Panc1 (cell line): ENCODE data around the gene EEF1AKMT3. TPM values are rescaled to one million over a fixed set of nuclear protein-coding genes. Genes with fewer than 3 reads are reported as not detected.

Source experiments
- ATAC-seq: fragments of 200-7000 bp; cut with Tn5 transposase; 2 replicates; pipeline ENCODE4 v1.9.1; 2020; ENCODE audit warnings: mild to moderate bottlenecking, moderate library complexity
- BruUV-seq: library from RNA; stranded (reverse); fragments of 400-500 nt; replicated peaks from 2 replicates; lab custom pipeline; 2021; lab: Mats Ljungman, UMichigan
- CTCF ChIA-PET: fragments of 300-600 bp; sonication (Branson Sonifier 250); formaldehyde crosslinking; loops from one replicate; lab custom pipeline; 2022; ENCODE audit warnings: antibody characterized with exemption; lab: Charles Lee
- POLR2A ChIA-PET: fragments of 300-600 bp; sonication (Branson Sonifier 250); formaldehyde crosslinking; loops from one replicate; lab custom pipeline; 2022; ENCODE audit warnings: antibody characterized with exemption; lab: Charles Lee
- DNase-seq: peaks from one replicate; pipeline ENCODE4 v3.0.0-alpha.2; 2010; ENCODE audit warnings: low read depth, low spot score
- H3K27ac ChIP-seq: 2 replicates; pipeline ENCODE4 v1.5.1; 2011; ENCODE audit warnings: mild to moderate bottlenecking, low read length, inconsistent platforms
- H3K27me3 ChIP-seq: fragments of 200-500 bp; sonication (Bioruptor generic); 2 replicates; pipeline ENCODE4 v1.6.0; 2014; ENCODE audit warnings: low read length, inconsistent platforms; ENCODE audit not compliant: control insufficient read depth, insufficient read depth
- H3K36me3 ChIP-seq: fragments of 200-500 bp; sonication (Bioruptor generic); 2 replicates; pipeline ENCODE4 v1.5.1; 2014; ENCODE audit warnings: inconsistent platforms, mild to moderate bottlenecking, low read length, moderate library complexity; ENCODE audit not compliant: control insufficient read depth, insufficient read depth
- H3K4me1 ChIP-seq: 2 replicates; pipeline ENCODE4 v1.5.1; 2011; ENCODE audit warnings: inconsistent platforms, mild to moderate bottlenecking, low read length, moderate library complexity; ENCODE audit not compliant: control insufficient read depth, insufficient read depth
- H3K4me3 ChIP-seq, 2 experiments: 2 replicates each; pipeline ENCODE4 v1.5.1; 2011 to 2012; ENCODE audit warnings: low read depth in 2 of 2, low read length in 2 of 2, mild to moderate bottlenecking in 2 of 2, inconsistent platforms in 1 of 2, moderate library complexity in 1 of 2
- H3K9me3 ChIP-seq: fragments of 200-500 bp; sonication (Bioruptor generic); 2 replicates; pipeline ENCODE4 v1.5.1; 2014; ENCODE audit warnings: low read depth, mild to moderate bottlenecking, inconsistent platforms, low read length, moderate library complexity; ENCODE audit not compliant: control insufficient read depth, insufficient read depth
- POLR2AphosphoS5 ChIP-seq: IDR thresholded peaks from 2 replicates; pipeline ENCODE4 v1.6.1; 2012; ENCODE audit warnings: mild to moderate bottlenecking, low read depth, low read length, moderate library complexity
- SIN3A ChIP-seq: IDR thresholded peaks from 2 replicates; pipeline ENCODE4 v1.6.1; 2012; ENCODE audit warnings: low read depth, mild to moderate bottlenecking, low read length, moderate library complexity, borderline replicate concordance; ENCODE audit not compliant: insufficient read depth
- TCF7L2 ChIP-seq: IDR thresholded peaks from 2 replicates; pipeline ENCODE4 v1.6.1; 2011; ENCODE audit warnings: mild to moderate bottlenecking, low read depth, low read length, inconsistent platforms
- in situ Hi-C: cut with HindIII; loops from 2 replicates; pipeline ENCODE4 v1.10.0; 2016; ENCODE audit warnings: low sequenced_read_pairs, low pct_unique_long_range_greater_than_20kb
- intact Hi-C: fragments of 100-400 bp; cut with micrococcal nuclease; formaldehyde crosslinking; loops from one replicate; pipeline ENCODE4 v1.10.0; 2022; ENCODE audit not compliant: unreplicated experiment
- total RNA-seq: library from RNA; stranded (reverse); gene quantifications from one replicate; pipeline ENCODE4 v1.2.1, GENCODE V29; 2021; ENCODE audit not compliant: unreplicated experiment
- TF ChIP-seq, protein P1 (sequence below), 2 experiments: IDR thresholded peaks; 2 replicates each; pipeline ENCODE4 v1.6.1; 2011 to 2012; ENCODE audit warnings: low read depth in 2 of 2, control low read depth in 1 of 2, low read length in 1 of 2, mild to moderate bottlenecking in 1 of 2, moderate library complexity in 1 of 2; ENCODE audit not compliant: insufficient read depth in 1 of 2
- TF ChIP-seq, protein P2 (sequence below): fragments of 450-650 bp; IDR thresholded peaks from 2 replicates; pipeline ENCODE4 v1.5.1; 2017; ENCODE audit warnings: mild to moderate bottlenecking

Gene EEF1AKMT3
- total RNA-seq, 1 experiment from 2014 or later: 7.4 TPM

DNA sequence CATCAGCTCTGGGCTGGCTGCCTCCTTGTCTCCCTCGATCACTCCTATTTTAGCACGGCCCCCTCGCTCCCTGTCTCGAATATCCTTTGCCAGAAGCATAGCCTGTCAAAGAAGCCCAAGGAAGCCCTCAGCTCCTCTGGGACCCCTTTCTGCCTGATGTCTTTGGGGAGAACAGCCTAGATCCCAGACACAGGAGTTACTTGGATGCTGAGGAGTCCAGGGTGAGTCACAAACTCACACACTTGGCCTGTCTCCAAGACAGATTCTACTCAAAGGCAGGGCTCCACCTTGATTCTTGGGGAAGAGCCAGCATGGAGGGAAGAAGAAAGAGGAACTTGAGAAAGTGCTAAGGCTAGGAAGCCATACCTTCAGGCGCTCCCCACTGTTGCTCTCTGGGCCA is 38.0 kb downstream of the EEF1AKMT3 start:
- Histone ChIP-seq H3K27me3 (no peaks in the 10 kb centered on the region), H3K4me1 (no peaks in the 10 kb centered on the region), H3K27ac (no peak overlapping the region), H3K36me3 (no peaks in the 10 kb centered on the region), H3K9me3 (no peaks in the 10 kb centered on the region), H3K4me3 (no peak overlapping the region)
- DNase-seq: no peak
- TF ChIP-seq, protein P1, sequence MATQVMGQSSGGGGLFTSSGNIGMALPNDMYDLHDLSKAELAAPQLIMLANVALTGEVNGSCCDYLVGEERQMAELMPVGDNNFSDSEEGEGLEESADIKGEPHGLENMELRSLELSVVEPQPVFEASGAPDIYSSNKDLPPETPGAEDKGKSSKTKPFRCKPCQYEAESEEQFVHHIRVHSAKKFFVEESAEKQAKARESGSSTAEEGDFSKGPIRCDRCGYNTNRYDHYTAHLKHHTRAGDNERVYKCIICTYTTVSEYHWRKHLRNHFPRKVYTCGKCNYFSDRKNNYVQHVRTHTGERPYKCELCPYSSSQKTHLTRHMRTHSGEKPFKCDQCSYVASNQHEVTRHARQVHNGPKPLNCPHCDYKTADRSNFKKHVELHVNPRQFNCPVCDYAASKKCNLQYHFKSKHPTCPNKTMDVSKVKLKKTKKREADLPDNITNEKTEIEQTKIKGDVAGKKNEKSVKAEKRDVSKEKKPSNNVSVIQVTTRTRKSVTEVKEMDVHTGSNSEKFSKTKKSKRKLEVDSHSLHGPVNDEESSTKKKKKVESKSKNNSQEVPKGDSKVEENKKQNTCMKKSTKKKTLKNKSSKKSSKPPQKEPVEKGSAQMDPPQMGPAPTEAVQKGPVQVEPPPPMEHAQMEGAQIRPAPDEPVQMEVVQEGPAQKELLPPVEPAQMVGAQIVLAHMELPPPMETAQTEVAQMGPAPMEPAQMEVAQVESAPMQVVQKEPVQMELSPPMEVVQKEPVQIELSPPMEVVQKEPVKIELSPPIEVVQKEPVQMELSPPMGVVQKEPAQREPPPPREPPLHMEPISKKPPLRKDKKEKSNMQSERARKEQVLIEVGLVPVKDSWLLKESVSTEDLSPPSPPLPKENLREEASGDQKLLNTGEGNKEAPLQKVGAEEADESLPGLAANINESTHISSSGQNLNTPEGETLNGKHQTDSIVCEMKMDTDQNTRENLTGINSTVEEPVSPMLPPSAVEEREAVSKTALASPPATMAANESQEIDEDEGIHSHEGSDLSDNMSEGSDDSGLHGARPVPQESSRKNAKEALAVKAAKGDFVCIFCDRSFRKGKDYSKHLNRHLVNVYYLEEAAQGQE (IDR thresholded peaks at IDR 0.05; ENCODE audit: insufficient read depth in 1 of 2, low read depth in 2 of 2, low read length in 1 of 2): no peak
- TF ChIP-seq, protein P2, sequence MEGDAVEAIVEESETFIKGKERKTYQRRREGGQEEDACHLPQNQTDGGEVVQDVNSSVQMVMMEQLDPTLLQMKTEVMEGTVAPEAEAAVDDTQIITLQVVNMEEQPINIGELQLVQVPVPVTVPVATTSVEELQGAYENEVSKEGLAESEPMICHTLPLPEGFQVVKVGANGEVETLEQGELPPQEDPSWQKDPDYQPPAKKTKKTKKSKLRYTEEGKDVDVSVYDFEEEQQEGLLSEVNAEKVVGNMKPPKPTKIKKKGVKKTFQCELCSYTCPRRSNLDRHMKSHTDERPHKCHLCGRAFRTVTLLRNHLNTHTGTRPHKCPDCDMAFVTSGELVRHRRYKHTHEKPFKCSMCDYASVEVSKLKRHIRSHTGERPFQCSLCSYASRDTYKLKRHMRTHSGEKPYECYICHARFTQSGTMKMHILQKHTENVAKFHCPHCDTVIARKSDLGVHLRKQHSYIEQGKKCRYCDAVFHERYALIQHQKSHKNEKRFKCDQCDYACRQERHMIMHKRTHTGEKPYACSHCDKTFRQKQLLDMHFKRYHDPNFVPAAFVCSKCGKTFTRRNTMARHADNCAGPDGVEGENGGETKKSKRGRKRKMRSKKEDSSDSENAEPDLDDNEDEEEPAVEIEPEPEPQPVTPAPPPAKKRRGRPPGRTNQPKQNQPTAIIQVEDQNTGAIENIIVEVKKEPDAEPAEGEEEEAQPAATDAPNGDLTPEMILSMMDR: no peak
- TF ChIP-seq SIN3A (no peak), POLR2AphosphoS5 (no peak), TCF7L2 (no peak)
- in situ Hi-C loops (no loop called here), intact Hi-C loops (no loop called here)
- ChIA-PET POLR2A (no interaction called here), CTCF (interaction anchor here (0.8 kb wide), 1 partner anchor 87 kb away, joined by 3 read pairs; no protein-coding TSS in a partner anchor)
- ATAC-seq: no peak
- no TSS peak for BruUV-seq

DNA sequence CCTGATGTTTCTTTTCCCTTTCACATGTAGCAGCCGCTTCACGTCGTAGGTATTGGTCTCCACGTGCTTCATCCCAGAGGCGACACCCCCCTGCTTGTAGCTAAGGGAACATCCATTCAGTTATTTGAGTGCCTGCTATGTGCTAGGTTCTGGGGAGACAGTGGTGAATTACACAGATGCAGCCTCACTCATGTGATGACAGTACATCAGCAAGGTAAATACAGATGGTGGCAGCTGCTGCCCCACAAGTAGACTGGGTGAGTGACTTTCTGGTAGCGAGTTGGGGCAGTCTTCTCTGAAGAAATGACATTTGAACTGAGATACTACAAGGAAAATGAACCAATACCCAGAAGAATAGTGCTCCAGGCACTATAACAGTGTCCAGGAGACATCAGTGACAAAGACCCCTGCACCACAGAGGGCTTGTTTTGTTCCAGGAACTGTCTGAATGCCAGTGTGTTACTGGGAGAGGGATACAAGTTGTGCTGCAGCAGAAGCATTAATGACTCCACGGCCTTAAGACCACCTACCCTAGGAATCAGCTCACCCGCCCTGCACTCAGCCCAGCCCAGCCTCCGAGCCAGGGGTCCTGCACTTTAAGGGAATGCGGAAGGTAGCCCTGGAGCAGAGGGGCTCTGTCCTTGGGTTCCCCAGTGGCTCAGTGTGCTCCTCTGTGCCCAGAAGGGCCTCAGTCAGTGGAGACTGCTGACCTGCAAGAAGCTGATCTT is 38.8 kb downstream of the EEF1AKMT3 start:
- H3K36me3 ChIP-seq: no peaks in the 10 kb centered on the region
- ChIA-PET CTCF (interaction anchor here (0.5 kb wide), 1 partner anchor 21 kb away, joined by 7 read pairs; no protein-coding TSS in a partner anchor), POLR2A (interaction anchor here (0.7 kb wide), 1 partner anchor 10 kb away, joined by 3 read pairs; no protein-coding TSS in a partner anchor)
- no TSS peak for BruUV-seq
- no peak for ATAC-seq
- TF ChIP-seq, protein P1 (IDR thresholded peaks at IDR 0.05; ENCODE audit: insufficient read depth in 1 of 2, low read depth in 2 of 2, low read length in 1 of 2): no peak
- TF ChIP-seq TCF7L2 (no peak), POLR2AphosphoS5 (no peak), SIN3A (no peak)
- TF ChIP-seq, protein P2: no peak
- in situ Hi-C loops (no loop called here), intact Hi-C loops (no loop called here)
- H3K9me3 ChIP-seq: no peaks in the 10 kb centered on the region
- H3K27ac ChIP-seq: no peak overlapping the region
- H3K4me1 ChIP-seq: no peaks in the 10 kb centered on the region
- no peak overlapping the region for H3K4me3 ChIP-seq
- DNase-seq: no peak
- H3K27me3 ChIP-seq: no peaks in the 10 kb centered on the region
